ENCODE data around the gene RBM43. TPM values are rescaled to one million over a fixed set of nuclear protein-coding genes. Genes with fewer than 3 reads are reported as not detected.
"Not testable (repeated sequence)": the region's sequence is repeated elsewhere in the genome, so short reads cannot be mapped to it uniquely, and the experiment has no call there.

RBM43 gene
- total RNA-seq, 1 experiment from 2014 or later, result 3.7 TPM

GRCh38 chr2:151238527-151239487 lies 22.9 kb downstream of the RBM43 start:
- intact Hi-C loops (cut with micrococcal nuclease; ENCODE audit: unreplicated experiment) (loop anchor here (2.0 to 10.0 kb wide), 3 partner anchors 184 to 1640 kb away; partner anchors contain the start of gene RND3), in situ Hi-C loops (cut with HindIII; ENCODE audit: low pct_unique_long_range_greater_than_20kb, low sequenced_read_pairs) (no loop called here)
- BruUV-seq (replicated peaks), result no TSS peak
- TF ChIP-seq CTCF (IDR thresholded peaks at IDR 0.05), result peak; percentile 89
- no peak for TF ChIP-seq POLR2AphosphoS5 (IDR thresholded peaks at IDR 0.05; ENCODE audit: low read depth, low read length)
- TF ChIP-seq REST (IDR thresholded peaks at IDR 0.05; ENCODE audit: insufficient read depth in 1 of 2, low read depth in 2 of 2, low read length in 1 of 2), result no peak
- DNase-seq (ENCODE audit: low read depth, low spot score) (no peak), ATAC-seq (peak; percentile 81)
- H3K4me1 ChIP-seq (ENCODE audit: control insufficient read depth, insufficient read depth, low read length), result peaks cover 6% of the 10 kb centered on the region; the same call in 1 of the 2 replicates
- CTCF ChIA-PET, result no interaction called here
- no peaks in the 10 kb centered on the region for H3K9me3 ChIP-seq (ENCODE audit: control insufficient read depth, insufficient read depth, low read depth, low read length)
- no peak overlapping the region for H3K4me3 ChIP-seq (ENCODE audit: low read depth in 2 of 2, low read length in 2 of 2)
- peak overlapping the region; percentile 15; the same call in 1 of the 2 replicates for H3K27ac ChIP-seq (ENCODE audit: low read length)
- POLR2A ChIA-PET, result no interaction called here
- no peaks in the 10 kb centered on the region for H3K27me3 ChIP-seq (ENCODE audit: control insufficient read depth, insufficient read depth, low read length)
- H3K36me3 ChIP-seq (ENCODE audit: control insufficient read depth, insufficient read depth, low read length), result no peaks in the 10 kb centered on the region

GRCh38 chr2:151237422-151238025 lies 24.1 kb downstream of the RBM43 start:
- Histone ChIP-seq H3K36me3 (ENCODE audit: control insufficient read depth, insufficient read depth, low read length) (no peaks in the 10 kb centered on the region), H3K4me1 (ENCODE audit: control insufficient read depth, insufficient read depth, low read length) (peaks cover 6% of the 10 kb centered on the region; the same call in 1 of the 2 replicates), H3K27ac (ENCODE audit: low read length) (no peak overlapping the region), H3K27me3 (ENCODE audit: control insufficient read depth, insufficient read depth, low read length) (no peaks in the 10 kb centered on the region), H3K4me3 (ENCODE audit: low read depth in 2 of 2, low read length in 2 of 2) (no peak overlapping the region), H3K9me3 (ENCODE audit: control insufficient read depth, insufficient read depth, low read depth, low read length) (no peaks in the 10 kb centered on the region)
- ATAC-seq (0 out of 2 replicates have a peak, but pooled peaks have one; percentile 42), DNase-seq (ENCODE audit: low read depth, low spot score) (no peak)
- ChIA-PET POLR2A (no interaction called here), CTCF (interaction anchor here (0.7 kb wide), 1 partner anchor 704 kb away, joined by 4 read pairs; no protein-coding TSS in a partner anchor)
- no peak for TF ChIP-seq POLR2AphosphoS5 (IDR thresholded peaks at IDR 0.05; ENCODE audit: low read depth, low read length)
- TF ChIP-seq TCF7L2 (IDR thresholded peaks at IDR 0.05; ENCODE audit: low read depth, low read length), result no peak
- TF ChIP-seq SIN3A (IDR thresholded peaks at IDR 0.05; ENCODE audit: borderline replicate concordance, insufficient read depth, low read depth, low read length), result no peak
- TF ChIP-seq CTCF (IDR thresholded peaks at IDR 0.05), result no peak
- no peak for TF ChIP-seq REST (IDR thresholded peaks at IDR 0.05; ENCODE audit: insufficient read depth in 1 of 2, low read depth in 2 of 2, low read length in 1 of 2)
- intact Hi-C loops (cut with micrococcal nuclease; ENCODE audit: unreplicated experiment), result loop anchor here (2.0 to 10.0 kb wide), 3 partner anchors 183 to 1639 kb away; partner anchors contain the start of gene RND3
- in situ Hi-C loops (cut with HindIII; ENCODE audit: low pct_unique_long_range_greater_than_20kb, low sequenced_read_pairs), result no loop called here
- BruUV-seq (replicated peaks), result no TSS peak

- POLR2A ChIA-PET; H3K4me3 ChIP-seq (ENCODE audit: low read depth in 2 of 2, low read length in 2 of 2); H3K4me1 ChIP-seq (ENCODE audit: control insufficient read depth, insufficient read depth, low read length); DNase-seq (ENCODE audit: low read depth, low spot score); in situ Hi-C loops (cut with HindIII; ENCODE audit: low pct_unique_long_range_greater_than_20kb, low sequenced_read_pairs); ATAC-seq; H3K27ac ChIP-seq (ENCODE audit: low read length); BruUV-seq (replicated peaks); H3K27me3 ChIP-seq (ENCODE audit: control insufficient read depth, insufficient read depth, low read length); H3K36me3 ChIP-seq (ENCODE audit: control insufficient read depth, insufficient read depth, low read length); H3K9me3 ChIP-seq (ENCODE audit: control insufficient read depth, insufficient read depth, low read depth, low read length): not testable (repeated sequence)
- CTCF ChIA-PET, result interaction anchor here (0.7 kb wide), 1 partner anchor 62 kb away, joined by 3 read pairs; no protein-coding TSS in a partner anchor
- intact Hi-C loops (cut with micrococcal nuclease; ENCODE audit: unreplicated experiment), result loop anchor here (2.0 to 10.0 kb wide), 2 partner anchors 179 to 1645 kb away; no protein-coding TSS in a partner anchor
Observed at GRCh38 chr2:151233760-151234159, 27.9 kb downstream of the RBM43 start.
